AG09309 (cell line): ENCODE measurements around the gene PRDM16.

Experiments used
- DNase-seq: peaks from one replicate; pipeline ENCODE4 v3.0.0-alpha.2; 2010; ENCODE audit warnings: low read depth
- H3K4me3 ChIP-seq: 2 replicates; pipeline ENCODE4 v1.5.1; 2011; ENCODE audit warnings: mild to moderate bottlenecking, low read depth, low read length, moderate library complexity; ENCODE audit not compliant: control insufficient read depth
- TF ChIP-seq, protein P1 (sequence below): IDR thresholded peaks from 2 replicates; pipeline ENCODE4 v1.5.1; 2011; ENCODE audit warnings: mild to moderate bottlenecking, low read depth, low read length, inconsistent platforms; ENCODE audit not compliant: insufficient read depth, control insufficient read depth; ENCODE audit errors: missing control alignments

The PRDM16 gene

DNA sequence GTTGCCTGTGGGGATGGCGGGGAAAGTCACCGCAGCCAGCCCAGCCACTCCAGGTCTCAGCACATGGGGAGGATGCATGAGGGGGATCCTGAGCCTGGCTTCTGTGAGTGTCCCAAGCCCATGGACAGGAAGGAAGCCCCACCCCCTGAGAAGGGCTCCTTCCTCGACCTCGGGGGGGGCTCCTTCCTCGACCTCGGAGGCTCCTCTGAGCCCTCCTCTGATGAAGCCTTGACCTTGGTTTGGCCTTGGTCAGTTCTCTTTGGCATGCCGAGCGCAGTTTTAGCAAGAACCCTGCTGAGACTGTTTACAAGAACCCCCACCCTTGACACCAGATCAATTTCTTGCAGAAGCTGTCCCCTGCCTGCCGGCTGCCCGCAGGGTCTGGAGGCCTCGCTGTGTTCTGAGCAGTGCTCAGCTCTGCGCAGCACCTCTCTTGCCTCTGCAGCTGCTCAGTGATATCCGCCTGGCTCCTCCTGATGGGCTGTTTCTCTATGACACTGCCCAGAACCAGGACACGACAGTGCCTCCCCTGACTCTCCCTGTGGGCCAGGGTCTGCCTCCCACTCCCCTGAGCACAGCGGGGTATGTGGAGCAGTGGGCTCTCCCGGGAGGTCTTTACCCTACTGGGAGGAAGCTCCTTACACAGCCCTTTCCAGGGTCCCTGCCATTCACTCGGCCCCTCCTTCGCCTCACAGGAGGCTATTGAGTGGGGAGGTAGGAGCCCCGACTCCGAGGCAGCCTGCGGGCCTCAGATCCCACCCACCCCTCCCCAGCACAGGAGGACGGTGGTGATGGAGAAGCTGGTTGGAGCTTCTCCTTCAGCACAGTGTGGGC lies 32.3 kb upstream of the PRDM16 start:
- H3K4me3 ChIP-seq: no peak overlapping the region
- DNase-seq: no peak
- TF ChIP-seq, protein P1, sequence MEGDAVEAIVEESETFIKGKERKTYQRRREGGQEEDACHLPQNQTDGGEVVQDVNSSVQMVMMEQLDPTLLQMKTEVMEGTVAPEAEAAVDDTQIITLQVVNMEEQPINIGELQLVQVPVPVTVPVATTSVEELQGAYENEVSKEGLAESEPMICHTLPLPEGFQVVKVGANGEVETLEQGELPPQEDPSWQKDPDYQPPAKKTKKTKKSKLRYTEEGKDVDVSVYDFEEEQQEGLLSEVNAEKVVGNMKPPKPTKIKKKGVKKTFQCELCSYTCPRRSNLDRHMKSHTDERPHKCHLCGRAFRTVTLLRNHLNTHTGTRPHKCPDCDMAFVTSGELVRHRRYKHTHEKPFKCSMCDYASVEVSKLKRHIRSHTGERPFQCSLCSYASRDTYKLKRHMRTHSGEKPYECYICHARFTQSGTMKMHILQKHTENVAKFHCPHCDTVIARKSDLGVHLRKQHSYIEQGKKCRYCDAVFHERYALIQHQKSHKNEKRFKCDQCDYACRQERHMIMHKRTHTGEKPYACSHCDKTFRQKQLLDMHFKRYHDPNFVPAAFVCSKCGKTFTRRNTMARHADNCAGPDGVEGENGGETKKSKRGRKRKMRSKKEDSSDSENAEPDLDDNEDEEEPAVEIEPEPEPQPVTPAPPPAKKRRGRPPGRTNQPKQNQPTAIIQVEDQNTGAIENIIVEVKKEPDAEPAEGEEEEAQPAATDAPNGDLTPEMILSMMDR: no peak

GRCh38 chr1:3037281-3038040 lies 31.5 kb upstream of the PRDM16 start:
- no peak overlapping the region for H3K4me3 ChIP-seq
- TF ChIP-seq, protein P1: no peak
- no peak for DNase-seq

- TF ChIP-seq, protein P1: no peak
- H3K4me3 ChIP-seq: no peak overlapping the region
- DNase-seq: no peak
These were observed 30.9 kb upstream of the PRDM16 start for GRCh38 chr1:3038113-3038551.

GRCh38 chr1:3038571-3039181 lies 30.3 kb upstream of the PRDM16 start:
- no peak overlapping the region for H3K4me3 ChIP-seq
- no peak for DNase-seq
- TF ChIP-seq, protein P1: no peak

DNA sequence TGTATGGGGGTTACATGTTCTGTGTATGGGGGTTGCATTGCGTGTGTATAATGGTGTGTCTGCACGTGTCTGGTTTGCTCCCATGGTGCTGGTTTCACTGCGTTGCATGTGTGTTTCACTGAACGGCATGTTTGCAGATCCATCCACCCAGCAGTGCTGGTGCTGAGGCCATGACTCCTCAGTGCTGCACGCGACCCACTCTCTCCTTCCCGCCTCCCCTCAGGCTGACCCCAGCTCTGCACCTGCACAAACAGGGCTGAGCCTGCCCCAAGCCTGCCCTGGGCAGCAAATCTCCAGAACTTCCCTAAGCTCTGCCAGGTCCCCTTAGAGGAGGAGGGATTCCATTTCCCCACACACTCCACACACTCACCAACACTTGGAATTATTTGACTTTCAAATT lies 29.0 kb upstream of the PRDM16 start:
- TF ChIP-seq, protein P1: no peak
- H3K4me3 ChIP-seq: no peak overlapping the region

DNA sequence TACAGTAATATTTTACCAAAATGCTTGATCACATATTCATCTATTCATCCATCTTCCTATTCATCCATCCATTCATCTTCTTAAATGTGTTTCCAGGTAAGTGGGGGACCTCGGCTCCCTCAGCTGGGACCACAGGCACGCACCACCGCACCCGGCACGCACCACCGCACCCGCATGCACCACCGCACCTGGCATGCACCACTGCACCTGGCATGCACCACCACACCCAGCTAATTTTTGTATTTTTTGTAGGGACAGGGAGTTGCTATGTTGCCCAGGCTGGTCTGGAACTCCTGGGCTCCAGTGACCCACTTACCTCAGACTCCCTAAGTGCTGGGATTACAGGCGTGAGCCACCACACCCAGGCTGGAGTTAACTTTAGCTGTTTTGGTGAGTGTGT lies 26.5 kb upstream of the PRDM16 start:
- H3K4me3 ChIP-seq: no peak overlapping the region
- TF ChIP-seq, protein P1: no peak
- no peak for DNase-seq

More for the DNA sequence above, 29.0 kb upstream of the PRDM16 start:
- DNase-seq: no peak
